ENCODE data around the gene RFX7.
"Not testable (repeated sequence)": the region's sequence is repeated elsewhere in the genome, so short reads cannot be mapped to it uniquely, and the experiment has no call there.

- TF ChIP-seq CTCF, POLR2A (IDR thresholded peaks at IDR 0.05): not testable (repeated sequence)
Measured at GRCh38 chr15:56155278-56155677, 88.4 kb downstream of the RFX7 start.
